GM23338 (cell line): ENCODE results near the gene GRIN1.

Experiments
- EZH2 ChIP-seq: fragments of 200-600 bp; sonication (generic); IDR thresholded peaks from one replicate; pipeline ENCODE4 v1.8.0; 2017; ENCODE audit warnings: antibody characterized with exemption, mild to moderate bottlenecking, low read depth; ENCODE audit not compliant: unreplicated experiment
- POLR2AphosphoS5 ChIP-seq: IDR thresholded peaks from 2 replicates; pipeline ENCODE4 v1.6.1; 2016; ENCODE audit warnings: antibody characterized with exemption, low read depth
- TF ChIP-seq, protein P1 (sequence below), 2 experiments: fragments of 200-600 bp in 1 of 2; sonication (generic) in 1 of 2; conservative IDR thresholded peaks; 2 replicates each; pipeline versions ENCODE4 v1.5.1 to v1.6.1; 2016 to 2017; ENCODE audit warnings: antibody characterized with exemption in 2 of 2, low read depth in 2 of 2, mild to moderate bottlenecking in 2 of 2, moderate library complexity in 1 of 2
- TF ChIP-seq, protein P2 (sequence below): IDR thresholded peaks from one replicate; pipeline ENCODE4 v1.6.1; 2018; ENCODE audit warnings: antibody characterized with exemption; ENCODE audit not compliant: unreplicated experiment
- TF ChIP-seq, protein P3 (sequence below): fragments of 250-450 bp; sonication (Bioruptor Pico); IDR thresholded peaks from 2 replicates; pipeline ENCODE4 v1.5.0; 2020; ENCODE audit warnings: mild to moderate bottlenecking, moderate library complexity

DNA sequence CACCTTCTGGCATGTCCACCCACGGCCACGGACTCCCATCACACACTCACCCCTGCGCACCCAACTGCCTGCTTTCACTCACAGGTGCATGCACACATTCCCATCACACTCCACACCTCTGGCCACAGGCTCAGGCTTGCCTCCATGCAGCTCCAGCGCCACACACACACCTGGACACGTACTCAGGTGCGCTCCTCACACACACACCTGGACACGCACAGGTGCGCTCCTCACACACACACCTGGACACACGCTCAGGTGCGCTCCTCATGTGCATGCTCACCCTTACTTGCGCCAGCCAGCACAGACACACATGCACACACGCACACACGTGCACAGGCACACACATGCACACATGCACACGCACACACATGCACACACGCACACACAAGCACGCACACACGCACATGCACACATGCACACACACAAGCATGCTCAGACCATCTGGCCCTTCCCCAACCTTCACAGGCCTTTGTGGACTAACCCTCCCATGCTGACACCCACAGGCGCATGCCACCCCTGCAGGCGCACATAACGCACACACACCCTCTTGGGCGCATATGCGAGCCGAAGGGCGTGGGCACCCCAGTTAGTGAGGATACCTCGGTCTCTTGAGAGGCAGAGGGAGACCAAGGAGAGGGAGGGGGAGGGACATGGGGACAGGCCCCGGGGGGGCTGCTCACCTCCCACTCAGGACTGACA, 8.3 kb downstream of the GRIN1 start:
- TF ChIP-seq, protein P1, sequence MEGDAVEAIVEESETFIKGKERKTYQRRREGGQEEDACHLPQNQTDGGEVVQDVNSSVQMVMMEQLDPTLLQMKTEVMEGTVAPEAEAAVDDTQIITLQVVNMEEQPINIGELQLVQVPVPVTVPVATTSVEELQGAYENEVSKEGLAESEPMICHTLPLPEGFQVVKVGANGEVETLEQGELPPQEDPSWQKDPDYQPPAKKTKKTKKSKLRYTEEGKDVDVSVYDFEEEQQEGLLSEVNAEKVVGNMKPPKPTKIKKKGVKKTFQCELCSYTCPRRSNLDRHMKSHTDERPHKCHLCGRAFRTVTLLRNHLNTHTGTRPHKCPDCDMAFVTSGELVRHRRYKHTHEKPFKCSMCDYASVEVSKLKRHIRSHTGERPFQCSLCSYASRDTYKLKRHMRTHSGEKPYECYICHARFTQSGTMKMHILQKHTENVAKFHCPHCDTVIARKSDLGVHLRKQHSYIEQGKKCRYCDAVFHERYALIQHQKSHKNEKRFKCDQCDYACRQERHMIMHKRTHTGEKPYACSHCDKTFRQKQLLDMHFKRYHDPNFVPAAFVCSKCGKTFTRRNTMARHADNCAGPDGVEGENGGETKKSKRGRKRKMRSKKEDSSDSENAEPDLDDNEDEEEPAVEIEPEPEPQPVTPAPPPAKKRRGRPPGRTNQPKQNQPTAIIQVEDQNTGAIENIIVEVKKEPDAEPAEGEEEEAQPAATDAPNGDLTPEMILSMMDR (conservative IDR thresholded peaks at IDR 0.05; ENCODE audit: low read depth in 2 of 2) = no peak
- TF ChIP-seq POLR2AphosphoS5 (no peak), EZH2 (no peak)
- TF ChIP-seq, protein P2, sequence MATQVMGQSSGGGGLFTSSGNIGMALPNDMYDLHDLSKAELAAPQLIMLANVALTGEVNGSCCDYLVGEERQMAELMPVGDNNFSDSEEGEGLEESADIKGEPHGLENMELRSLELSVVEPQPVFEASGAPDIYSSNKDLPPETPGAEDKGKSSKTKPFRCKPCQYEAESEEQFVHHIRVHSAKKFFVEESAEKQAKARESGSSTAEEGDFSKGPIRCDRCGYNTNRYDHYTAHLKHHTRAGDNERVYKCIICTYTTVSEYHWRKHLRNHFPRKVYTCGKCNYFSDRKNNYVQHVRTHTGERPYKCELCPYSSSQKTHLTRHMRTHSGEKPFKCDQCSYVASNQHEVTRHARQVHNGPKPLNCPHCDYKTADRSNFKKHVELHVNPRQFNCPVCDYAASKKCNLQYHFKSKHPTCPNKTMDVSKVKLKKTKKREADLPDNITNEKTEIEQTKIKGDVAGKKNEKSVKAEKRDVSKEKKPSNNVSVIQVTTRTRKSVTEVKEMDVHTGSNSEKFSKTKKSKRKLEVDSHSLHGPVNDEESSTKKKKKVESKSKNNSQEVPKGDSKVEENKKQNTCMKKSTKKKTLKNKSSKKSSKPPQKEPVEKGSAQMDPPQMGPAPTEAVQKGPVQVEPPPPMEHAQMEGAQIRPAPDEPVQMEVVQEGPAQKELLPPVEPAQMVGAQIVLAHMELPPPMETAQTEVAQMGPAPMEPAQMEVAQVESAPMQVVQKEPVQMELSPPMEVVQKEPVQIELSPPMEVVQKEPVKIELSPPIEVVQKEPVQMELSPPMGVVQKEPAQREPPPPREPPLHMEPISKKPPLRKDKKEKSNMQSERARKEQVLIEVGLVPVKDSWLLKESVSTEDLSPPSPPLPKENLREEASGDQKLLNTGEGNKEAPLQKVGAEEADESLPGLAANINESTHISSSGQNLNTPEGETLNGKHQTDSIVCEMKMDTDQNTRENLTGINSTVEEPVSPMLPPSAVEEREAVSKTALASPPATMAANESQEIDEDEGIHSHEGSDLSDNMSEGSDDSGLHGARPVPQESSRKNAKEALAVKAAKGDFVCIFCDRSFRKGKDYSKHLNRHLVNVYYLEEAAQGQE = no peak
- TF ChIP-seq, protein P3, sequence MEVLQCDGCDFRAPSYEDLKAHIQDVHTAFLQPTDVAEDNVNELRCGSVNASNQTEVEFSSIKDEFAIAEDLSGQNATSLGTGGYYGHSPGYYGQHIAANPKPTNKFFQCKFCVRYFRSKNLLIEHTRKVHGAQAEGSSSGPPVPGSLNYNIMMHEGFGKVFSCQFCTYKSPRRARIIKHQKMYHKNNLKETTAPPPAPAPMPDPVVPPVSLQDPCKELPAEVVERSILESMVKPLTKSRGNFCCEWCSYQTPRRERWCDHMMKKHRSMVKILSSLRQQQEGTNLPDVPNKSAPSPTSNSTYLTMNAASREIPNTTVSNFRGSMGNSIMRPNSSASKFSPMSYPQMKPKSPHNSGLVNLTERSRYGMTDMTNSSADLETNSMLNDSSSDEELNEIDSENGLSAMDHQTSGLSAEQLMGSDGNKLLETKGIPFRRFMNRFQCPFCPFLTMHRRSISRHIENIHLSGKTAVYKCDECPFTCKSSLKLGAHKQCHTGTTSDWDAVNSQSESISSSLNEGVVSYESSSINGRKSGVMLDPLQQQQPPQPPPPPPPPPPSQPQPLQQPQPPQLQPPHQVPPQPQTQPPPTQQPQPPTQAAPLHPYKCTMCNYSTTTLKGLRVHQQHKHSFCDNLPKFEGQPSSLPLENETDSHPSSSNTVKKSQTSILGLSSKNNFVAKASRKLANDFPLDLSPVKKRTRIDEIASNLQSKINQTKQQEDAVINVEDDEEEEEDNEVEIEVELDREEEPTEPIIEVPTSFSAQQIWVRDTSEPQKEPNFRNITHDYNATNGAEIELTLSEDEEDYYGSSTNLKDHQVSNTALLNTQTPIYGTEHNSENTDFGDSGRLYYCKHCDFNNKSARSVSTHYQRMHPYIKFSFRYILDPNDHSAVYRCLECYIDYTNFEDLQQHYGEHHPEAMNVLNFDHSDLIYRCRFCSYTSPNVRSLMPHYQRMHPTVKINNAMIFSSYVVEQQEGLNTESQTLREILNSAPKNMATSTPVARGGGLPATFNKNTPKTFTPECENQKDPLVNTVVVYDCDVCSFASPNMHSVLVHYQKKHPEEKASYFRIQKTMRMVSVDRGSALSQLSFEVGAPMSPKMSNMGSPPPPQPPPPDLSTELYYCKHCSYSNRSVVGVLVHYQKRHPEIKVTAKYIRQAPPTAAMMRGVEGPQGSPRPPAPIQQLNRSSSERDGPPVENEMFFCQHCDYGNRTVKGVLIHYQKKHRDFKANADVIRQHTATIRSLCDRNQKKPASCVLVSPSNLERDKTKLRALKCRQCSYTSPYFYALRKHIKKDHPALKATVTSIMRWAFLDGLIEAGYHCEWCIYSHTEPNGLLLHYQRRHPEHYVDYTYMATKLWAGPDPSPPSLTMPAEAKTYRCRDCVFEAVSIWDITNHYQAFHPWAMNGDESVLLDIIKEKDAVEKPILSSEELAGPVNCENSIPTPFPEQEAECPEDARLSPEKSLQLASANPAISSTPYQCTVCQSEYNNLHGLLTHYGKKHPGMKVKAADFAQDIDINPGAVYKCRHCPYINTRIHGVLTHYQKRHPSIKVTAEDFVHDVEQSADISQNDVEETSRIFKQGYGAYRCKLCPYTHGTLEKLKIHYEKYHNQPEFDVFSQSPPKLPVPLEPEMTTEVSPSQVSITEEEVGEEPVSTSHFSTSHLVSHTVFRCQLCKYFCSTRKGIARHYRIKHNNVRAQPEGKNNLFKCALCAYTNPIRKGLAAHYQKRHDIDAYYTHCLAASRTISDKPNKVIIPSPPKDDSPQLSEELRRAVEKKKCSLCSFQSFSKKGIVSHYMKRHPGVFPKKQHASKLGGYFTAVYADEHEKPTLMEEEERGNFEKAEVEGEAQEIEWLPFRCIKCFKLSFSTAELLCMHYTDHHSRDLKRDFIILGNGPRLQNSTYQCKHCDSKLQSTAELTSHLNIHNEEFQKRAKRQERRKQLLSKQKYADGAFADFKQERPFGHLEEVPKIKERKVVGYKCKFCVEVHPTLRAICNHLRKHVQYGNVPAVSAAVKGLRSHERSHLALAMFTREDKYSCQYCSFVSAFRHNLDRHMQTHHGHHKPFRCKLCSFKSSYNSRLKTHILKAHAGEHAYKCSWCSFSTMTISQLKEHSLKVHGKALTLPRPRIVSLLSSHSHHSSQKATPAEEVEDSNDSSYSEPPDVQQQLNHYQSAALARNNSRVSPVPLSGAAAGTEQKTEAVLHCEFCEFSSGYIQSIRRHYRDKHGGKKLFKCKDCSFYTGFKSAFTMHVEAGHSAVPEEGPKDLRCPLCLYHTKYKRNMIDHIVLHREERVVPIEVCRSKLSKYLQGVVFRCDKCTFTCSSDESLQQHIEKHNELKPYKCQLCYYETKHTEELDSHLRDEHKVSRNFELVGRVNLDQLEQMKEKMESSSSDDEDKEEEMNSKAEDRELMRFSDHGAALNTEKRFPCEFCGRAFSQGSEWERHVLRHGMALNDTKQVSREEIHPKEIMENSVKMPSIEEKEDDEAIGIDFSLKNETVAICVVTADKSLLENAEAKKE = no peak
